Measurements from ENCODE around the gene EEF1AKMT1. TPM values are rescaled to one million over a fixed set of nuclear protein-coding genes. Genes with fewer than 3 reads are reported as not detected.

EEF1AKMT1 gene
- total and polyA plus RNA-seq, 11 donors, result 4.5 to 10.2 (median 8.7) TPM

- H3K27me3 ChIP-seq, result no peaks in the 10 kb centered on the region
- intact Hi-C loops (cut with DNase I), result loop anchor here in 5 of 10 donors (5.0 to 10.0 kb wide), 7 partner anchors 38 to 128 kb away; partner anchors contain the start of gene XPO4 (in 1 of the 5)
- TF ChIP-seq POLR2A (IDR thresholded peaks at IDR 0.05), result no peak
- TF ChIP-seq CTCF (IDR thresholded peaks at IDR 0.05), result no peak
- 44 to 64% (median 56%) methylated on average over 1 of the region's 1 CpG for WGBS, 4 donors
- peaks cover 0 to 14% (median 8%) of the 10 kb centered on the region in 12 donors for H3K4me1 ChIP-seq
- peaks cover 0 to 7% (median 0%) of the 10 kb centered on the region in 12 donors for H3K9me3 ChIP-seq
- H3K36me3 ChIP-seq, result peaks cover 0 to 26% (median 15%) of the 10 kb centered on the region in 9 donors
- DNase-seq (no peak), ATAC-seq (no peak)
- H3K4me3 ChIP-seq, result no peak overlapping the region
- H3K27ac ChIP-seq, result peak overlapping the region in 1 of 12 donors; percentile 96
Measured at GRCh38 chr13:20774746-20775145, 985 bp upstream of the EEF1AKMT1 start.

- Histone ChIP-seq H3K4me3 (peak overlapping the region in 11 of 12 donors; percentile 47 to 80 (median 71)), H3K27ac (peak overlapping the region in 11 of 12 donors; percentile 85 to 97 (median 93)), H3K27me3 (no peaks in the 10 kb centered on the region), H3K36me3 (peaks cover 0 to 17% (median 8%) of the 10 kb centered on the region in 9 donors), H3K4me1 (peaks cover 0 to 14% (median 8%) of the 10 kb centered on the region in 12 donors), H3K9me3 (peaks cover 0 to 24% (median 5%) of the 10 kb centered on the region in 12 donors)
- intact Hi-C loops (cut with DNase I), result loop anchor here in 5 of 10 donors (2.0 to 10.0 kb wide), 8 partner anchors 40 to 130 kb away; partner anchors contain the start of gene XPO4 (in 1 of the 5)
- DNase-seq, result no peak
- no peak for ATAC-seq
- TF ChIP-seq CTCF (IDR thresholded peaks at IDR 0.05), result no peak
- no peak for TF ChIP-seq POLR2A (IDR thresholded peaks at IDR 0.05)
- WGBS, 4 donors, result 85 to 89% (median 87%) methylated on average over 10 of the region's 10 CpGs
Measured at GRCh38 chr13:20772401-20773131, 1.2 kb downstream of the EEF1AKMT1 start.

GRCh38 chr13:20769834-20770233 is 3.9 kb downstream of the EEF1AKMT1 start:
- Histone ChIP-seq H3K4me1 (peaks cover 0 to 14% (median 8%) of the 10 kb centered on the region in 12 donors), H3K36me3 (peaks cover 0 to 23% (median 2%) of the 10 kb centered on the region in 9 donors), H3K27me3 (no peaks in the 10 kb centered on the region), H3K9me3 (peaks cover 0 to 38% (median 9%) of the 10 kb centered on the region in 12 donors), H3K4me3 (no peak overlapping the region), H3K27ac (no peak overlapping the region)
- DNase-seq (no peak), ATAC-seq (no peak)
- no peak for TF ChIP-seq CTCF (IDR thresholded peaks at IDR 0.05)
- no peak for TF ChIP-seq POLR2A (IDR thresholded peaks at IDR 0.05)
- WGBS, 4 donors, result 94 to 99% (median 97%) methylated on average over 1 of the region's 1 CpG
- intact Hi-C loops (cut with DNase I), result loop anchor here in 5 of 10 donors (5.0 to 10.0 kb wide), 7 partner anchors 42 to 132 kb away; partner anchors contain the start of gene XPO4 (in 1 of the 5)

GRCh38 chr13:20769091-20769490 is 4.7 kb downstream of the EEF1AKMT1 start:
- Histone ChIP-seq H3K4me3 (no peak overlapping the region), H3K27ac (no peak overlapping the region), H3K27me3 (no peaks in the 10 kb centered on the region), H3K36me3 (peaks cover 0 to 23% (median 2%) of the 10 kb centered on the region in 9 donors), H3K4me1 (peaks cover 0 to 11% (median 8%) of the 10 kb centered on the region in 12 donors), H3K9me3 (peaks cover 0 to 38% (median 9%) of the 10 kb centered on the region in 12 donors)
- DNase-seq (no peak), ATAC-seq (no peak)
- no peak for TF ChIP-seq POLR2A (IDR thresholded peaks at IDR 0.05)
- TF ChIP-seq CTCF (IDR thresholded peaks at IDR 0.05), result no peak
- intact Hi-C loops (cut with DNase I), result no loop called here
- WGBS, 4 donors, result 34 to 80% (median 64%) methylated on average over 2 of the region's 2 CpGs

All from heart left ventricle (tissue), 16 donors.